ENCODE results near the gene LIMS2. TPM values are rescaled to one million over a fixed set of nuclear protein-coding genes. Genes with fewer than 3 reads are reported as not detected.

Gene LIMS2
- total RNA-seq, 4 donors from 2014 or later, result 99.2 to 342 (median 175) TPM

GRCh38 chr2:127628767-127629614 is 46.3 kb downstream of the LIMS2 start:
- no peak overlapping the region for H3K27ac ChIP-seq (replicated peaks in 1 of 4)
- no peaks in the 10 kb centered on the region for H3K9me3 ChIP-seq
- H3K4me1 ChIP-seq, result peaks cover 37 to 44% (median 41%) of the 10 kb centered on the region in 4 donors
- peaks cover 0 to 37% (median 12%) of the 10 kb centered on the region in 4 donors for H3K27me3 ChIP-seq
- TF ChIP-seq POLR2A (IDR thresholded peaks at IDR 0.05; ENCODE audit: low read depth) (no peak), EP300 (IDR thresholded peaks at IDR 0.05) (no peak), CTCF (IDR thresholded peaks at IDR 0.05) (no peak), POLR2AphosphoS5 (IDR thresholded peaks at IDR 0.05) (no peak)
- no peaks in the 10 kb centered on the region for H3K36me3 ChIP-seq
- DNase-seq (ENCODE audit: extremely low spot score), result no peak
- no peak overlapping the region for H3K4me3 ChIP-seq
- intact Hi-C loops (cut with DNase I), result no loop called here
- WGBS, result 50% methylated on average over 8 of the region's 17 CpGs

- TF ChIP-seq CTCF (IDR thresholded peaks at IDR 0.05) (no peak), EP300 (IDR thresholded peaks at IDR 0.05) (no peak), POLR2AphosphoS5 (IDR thresholded peaks at IDR 0.05) (no peak), POLR2A (IDR thresholded peaks at IDR 0.05; ENCODE audit: low read depth) (no peak)
- DNase-seq (ENCODE audit: extremely low spot score), result no peak
- Histone ChIP-seq H3K4me1 (peaks cover 26 to 33% (median 31%) of the 10 kb centered on the region in 4 donors), H3K4me3 (no peak overlapping the region), H3K36me3 (no peaks in the 10 kb centered on the region), H3K27me3 (peaks cover 0 to 48% (median 20%) of the 10 kb centered on the region in 4 donors), H3K27ac (replicated peaks in 1 of 4) (no peak overlapping the region), H3K9me3 (no peaks in the 10 kb centered on the region)
- intact Hi-C loops (cut with DNase I), result no loop called here
- 83% methylated on average over 8 of the region's 18 CpGs for WGBS
Observed at GRCh38 chr2:127627740-127628571, 47.4 kb downstream of the LIMS2 start.

GRCh38 chr2:127626917-127627739 is 48.2 kb downstream of the LIMS2 start:
- H3K27ac ChIP-seq (replicated peaks in 1 of 4), result no peak overlapping the region
- 79% methylated on average over 18 of the region's 28 CpGs for WGBS
- no peak for DNase-seq (ENCODE audit: extremely low spot score)
- H3K36me3 ChIP-seq, result no peaks in the 10 kb centered on the region
- peaks cover 18 to 25% (median 23%) of the 10 kb centered on the region in 4 donors for H3K4me1 ChIP-seq
- no peak overlapping the region for H3K4me3 ChIP-seq
- intact Hi-C loops (cut with DNase I), result no loop called here
- peaks cover 0 to 56% (median 26%) of the 10 kb centered on the region in 4 donors for H3K27me3 ChIP-seq
- TF ChIP-seq EP300 (IDR thresholded peaks at IDR 0.05) (no peak), POLR2A (IDR thresholded peaks at IDR 0.05; ENCODE audit: low read depth) (no peak), CTCF (IDR thresholded peaks at IDR 0.05) (no peak), POLR2AphosphoS5 (IDR thresholded peaks at IDR 0.05) (no peak)
- H3K9me3 ChIP-seq, result no peaks in the 10 kb centered on the region

- H3K4me1 ChIP-seq, result peaks cover 8 to 16% (median 13%) of the 10 kb centered on the region in 4 donors
- no peak for DNase-seq (ENCODE audit: extremely low spot score)
- H3K27me3 ChIP-seq, result peaks cover 0 to 63% (median 28%) of the 10 kb centered on the region in 4 donors
- no peak for TF ChIP-seq CTCF (IDR thresholded peaks at IDR 0.05)
- no peak for TF ChIP-seq EP300 (IDR thresholded peaks at IDR 0.05)
- TF ChIP-seq POLR2A (IDR thresholded peaks at IDR 0.05; ENCODE audit: low read depth), result no peak
- no peak for TF ChIP-seq POLR2AphosphoS5 (IDR thresholded peaks at IDR 0.05)
- intact Hi-C loops (cut with DNase I), result no loop called here
- no peaks in the 10 kb centered on the region for H3K9me3 ChIP-seq
- 35% methylated on average over 7 of the region's 12 CpGs for WGBS
- no peak overlapping the region for H3K4me3 ChIP-seq
- H3K27ac ChIP-seq (replicated peaks in 1 of 4), result no peak overlapping the region
- no peaks in the 10 kb centered on the region for H3K36me3 ChIP-seq
Observed at GRCh38 chr2:127626175-127626574, 49.2 kb downstream of the LIMS2 start.
